DOHH2 (cell line): ENCODE data around the gene SLC35B2.

ENCODE experiments used
- H3F3A ChIP-seq: fragments of 200-600 bp; sonication (generic), shearing (Covaris generic); 2 replicates; pipeline ENCODE4 v1.6.0; 2016; ENCODE audit warnings: antibody characterized with exemption, mild to moderate bottlenecking; ENCODE audit not compliant: control insufficient read depth, insufficient read depth
- H3K27ac ChIP-seq: fragments of 200-600 bp; sonication (generic); 2 replicates; pipeline ENCODE4 v1.5.1; 2014; ENCODE audit warnings: low read depth, mild to moderate bottlenecking, low read length, moderate library complexity
- H3K27me3 ChIP-seq: fragments of 200-600 bp; sonication (generic); 2 replicates; pipeline ENCODE4 v1.6.1; 2014; ENCODE audit warnings: mild to moderate bottlenecking, low read length, mixed read lengths; ENCODE audit not compliant: control insufficient read depth
- H3K36me3 ChIP-seq: fragments of 200-600 bp; sonication (generic); 2 replicates; pipeline ENCODE4 v1.6.1; 2014; ENCODE audit warnings: mild to moderate bottlenecking, low read length, moderate library complexity, mixed read lengths; ENCODE audit not compliant: control insufficient read depth
- H3K4me1 ChIP-seq: fragments of 200-600 bp; sonication (generic); 2 replicates; pipeline ENCODE4 v1.6.1; 2014; ENCODE audit warnings: mild to moderate bottlenecking, low read length, mixed read lengths; ENCODE audit not compliant: control insufficient read depth
- H3K4me2 ChIP-seq: fragments of 200-600 bp; sonication (generic); 2 replicates; pipeline ENCODE4 v1.6.0; 2014; ENCODE audit warnings: mild to moderate bottlenecking, low read length, moderate library complexity
- H3K4me3 ChIP-seq: fragments of 200-600 bp; sonication (generic); 2 replicates; pipeline ENCODE4 v1.5.1; 2014; ENCODE audit warnings: mild to moderate bottlenecking, low read length, mixed read lengths
- H3K79me2 ChIP-seq: fragments of 200-600 bp; sonication (generic); 2 replicates; pipeline ENCODE4 v1.6.1; 2014; ENCODE audit warnings: mild to moderate bottlenecking, low read length, mixed read lengths; ENCODE audit not compliant: control insufficient read depth
- H3K9me2 ChIP-seq: fragments of 200-600 bp; sonication (generic); replicated peaks from 2 replicates; pipeline ENCODE4 v1.6.1; 2014; ENCODE audit warnings: mild to moderate bottlenecking, low read length, mixed read lengths; ENCODE audit not compliant: control insufficient read depth
- H3K9me3 ChIP-seq: fragments of 200-600 bp; sonication (generic); 2 replicates; pipeline ENCODE4 v1.6.1; 2014; ENCODE audit warnings: antibody characterized with exemption, low read length, mixed read lengths; ENCODE audit not compliant: control insufficient read depth, insufficient read depth
- H4K20me1 ChIP-seq: fragments of 200-600 bp; sonication (generic); 2 replicates; pipeline ENCODE4 v1.6.0; 2014; ENCODE audit warnings: low read depth, mild to moderate bottlenecking, antibody characterized with exemption, low read length, moderate library complexity; ENCODE audit not compliant: control insufficient read depth, insufficient read depth
- EZH2phosphoT487 ChIP-seq: fragments of 200-600 bp; sonication (generic); IDR thresholded peaks from 2 replicates; pipeline ENCODE4 v1.6.1; 2017; ENCODE audit warnings: borderline replicate concordance, mild to moderate bottlenecking, antibody characterized with exemption, low read length, moderate library complexity, mixed read lengths
- TF ChIP-seq, protein P1 (sequence below): fragments of 200-600 bp; sonication (generic); IDR thresholded peaks from one replicate; pipeline ENCODE4 v1.5.1; 2014; ENCODE audit warnings: antibody characterized with exemption, mild to moderate bottlenecking, low read depth, low read length; ENCODE audit not compliant: poor library complexity, severe bottlenecking

The SLC35B2 gene

DNA sequence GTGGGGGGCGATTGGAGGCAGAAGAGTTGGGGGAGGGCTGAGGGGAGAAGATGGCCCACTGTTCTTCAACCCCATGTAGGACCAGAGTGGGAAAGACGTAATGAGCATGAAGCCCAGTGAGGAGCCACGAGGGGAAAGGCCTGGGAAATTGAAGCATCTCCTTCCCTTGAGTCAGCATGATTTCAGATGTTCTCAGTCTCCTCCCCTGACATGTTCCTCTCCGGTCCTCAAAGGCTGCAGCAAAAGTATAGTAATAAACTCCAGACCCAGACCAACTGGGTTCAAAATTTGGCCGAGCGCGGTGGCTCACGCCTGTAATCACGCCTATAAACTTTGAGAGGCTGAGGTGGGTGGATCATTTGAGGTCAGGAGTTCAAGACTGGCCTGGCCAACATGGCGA is 9.9 kb upstream of the SLC35B2 start:
- Histone ChIP-seq H3K9me2 (no peaks in the 10 kb centered on the region), H3K27ac (no peak overlapping the region), H3K4me3 (no peak overlapping the region), H3F3A (peaks cover 22% of the 10 kb centered on the region), H3K36me3 (peaks cover 25% of the 10 kb centered on the region), H3K4me2 (no peak overlapping the region), H3K4me1 (peaks cover 55% of the 10 kb centered on the region), H3K79me2 (peaks cover 29% of the 10 kb centered on the region), H3K9me3 (no peaks in the 10 kb centered on the region), H3K27me3 (peaks cover 36% of the 10 kb centered on the region), H4K20me1 (no peaks in the 10 kb centered on the region)
- no peak for TF ChIP-seq EZH2phosphoT487
- TF ChIP-seq, protein P1, sequence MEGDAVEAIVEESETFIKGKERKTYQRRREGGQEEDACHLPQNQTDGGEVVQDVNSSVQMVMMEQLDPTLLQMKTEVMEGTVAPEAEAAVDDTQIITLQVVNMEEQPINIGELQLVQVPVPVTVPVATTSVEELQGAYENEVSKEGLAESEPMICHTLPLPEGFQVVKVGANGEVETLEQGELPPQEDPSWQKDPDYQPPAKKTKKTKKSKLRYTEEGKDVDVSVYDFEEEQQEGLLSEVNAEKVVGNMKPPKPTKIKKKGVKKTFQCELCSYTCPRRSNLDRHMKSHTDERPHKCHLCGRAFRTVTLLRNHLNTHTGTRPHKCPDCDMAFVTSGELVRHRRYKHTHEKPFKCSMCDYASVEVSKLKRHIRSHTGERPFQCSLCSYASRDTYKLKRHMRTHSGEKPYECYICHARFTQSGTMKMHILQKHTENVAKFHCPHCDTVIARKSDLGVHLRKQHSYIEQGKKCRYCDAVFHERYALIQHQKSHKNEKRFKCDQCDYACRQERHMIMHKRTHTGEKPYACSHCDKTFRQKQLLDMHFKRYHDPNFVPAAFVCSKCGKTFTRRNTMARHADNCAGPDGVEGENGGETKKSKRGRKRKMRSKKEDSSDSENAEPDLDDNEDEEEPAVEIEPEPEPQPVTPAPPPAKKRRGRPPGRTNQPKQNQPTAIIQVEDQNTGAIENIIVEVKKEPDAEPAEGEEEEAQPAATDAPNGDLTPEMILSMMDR = no peak

DNA sequence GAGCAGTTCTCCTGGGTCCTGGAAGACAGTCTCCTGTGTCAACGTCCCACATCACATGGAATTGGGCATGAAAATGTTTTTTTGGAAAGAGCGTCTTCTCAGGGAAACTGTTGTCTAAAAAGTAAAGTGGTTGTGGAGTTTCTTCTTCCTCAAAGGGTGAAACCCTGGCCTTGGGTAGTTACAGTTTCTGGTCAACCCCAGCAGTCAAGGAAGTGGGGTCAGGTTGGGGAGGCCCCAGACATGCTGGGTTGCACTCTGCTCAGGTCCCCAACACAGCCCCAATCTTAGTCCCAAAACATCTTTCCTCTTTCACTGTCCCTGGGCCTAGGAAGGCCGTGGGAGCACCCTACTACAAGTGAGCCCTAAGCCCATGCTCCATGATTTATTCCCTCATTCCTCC is 9.0 kb upstream of the SLC35B2 start:
- H3K4me2 ChIP-seq = no peak overlapping the region
- H3K4me3 ChIP-seq = no peak overlapping the region
- no peak for TF ChIP-seq EZH2phosphoT487
- TF ChIP-seq, protein P1 = no peak
- H3K79me2 ChIP-seq = peaks cover 38% of the 10 kb centered on the region
- H3F3A ChIP-seq = peaks cover 22% of the 10 kb centered on the region
- H3K27me3 ChIP-seq = peaks cover 27% of the 10 kb centered on the region
- H3K4me1 ChIP-seq = peaks cover 64% of the 10 kb centered on the region
- H4K20me1 ChIP-seq = no peaks in the 10 kb centered on the region
- no peaks in the 10 kb centered on the region for H3K9me2 ChIP-seq
- H3K9me3 ChIP-seq = no peaks in the 10 kb centered on the region
- no peak overlapping the region for H3K27ac ChIP-seq
- H3K36me3 ChIP-seq = peaks cover 34% of the 10 kb centered on the region

DNA sequence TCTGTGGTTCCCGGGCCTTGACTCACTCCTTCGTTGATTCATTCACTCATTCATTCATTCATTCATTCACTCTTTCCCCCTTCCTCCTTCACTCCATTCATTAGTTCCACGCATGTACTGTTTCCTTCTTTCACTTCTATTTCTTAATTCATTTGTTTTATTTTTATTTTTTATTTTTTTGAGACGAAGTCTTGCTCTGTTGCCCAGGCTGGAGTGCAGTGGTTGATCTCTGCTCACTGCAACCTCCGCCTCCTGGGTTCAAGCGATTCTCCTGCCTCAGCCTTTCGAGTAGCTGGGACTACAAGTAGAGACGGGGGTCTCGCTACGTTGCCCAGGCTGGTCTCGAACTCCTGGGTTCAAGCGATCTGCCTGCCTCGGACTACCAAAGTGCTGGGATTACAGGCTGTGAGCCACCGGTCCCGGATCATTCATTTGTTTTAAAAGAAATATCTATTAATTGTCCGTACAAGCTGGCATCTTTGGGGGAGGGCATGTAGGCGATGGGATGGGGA is 8.4 kb upstream of the SLC35B2 start:
- no peak overlapping the region for H3K27ac ChIP-seq
- no peaks in the 10 kb centered on the region for H4K20me1 ChIP-seq
- H3K9me3 ChIP-seq = no peaks in the 10 kb centered on the region
- peaks cover 67% of the 10 kb centered on the region for H3K4me1 ChIP-seq
- peaks cover 22% of the 10 kb centered on the region for H3K27me3 ChIP-seq
- H3K36me3 ChIP-seq = peaks cover 40% of the 10 kb centered on the region
- TF ChIP-seq, protein P1 = no peak
- TF ChIP-seq EZH2phosphoT487 = no peak
- H3F3A ChIP-seq = peaks cover 22% of the 10 kb centered on the region
- H3K9me2 ChIP-seq = no peaks in the 10 kb centered on the region
- H3K4me2 ChIP-seq = peak overlapping the region; percentile 90
- H3K4me3 ChIP-seq = peak overlapping the region; percentile 86
- H3K79me2 ChIP-seq = peaks cover 42% of the 10 kb centered on the region
